HAP-1 (cell line): ENCODE results near the gene BAZ1A.

Experiments used
- DNase-seq, 2 experiments: peaks; one replicate each; pipeline ENCODE4 v3.0.0-alpha.2; 2016 to 2020; ENCODE audit warnings: low spot score in 2 of 2
- H3K27me3 ChIP-seq: fragments of 250-450 bp; sonication (Bioruptor Pico); 2 replicates; pipeline ENCODE4 v1.5.1; 2020; ENCODE audit warnings: low read depth, mild to moderate bottlenecking, moderate library complexity
- H3K36me3 ChIP-seq: fragments of 250-450 bp; sonication (Bioruptor Pico); replicated peaks from 2 replicates; pipeline ENCODE4 v1.5.1; 2020; ENCODE audit warnings: mild to moderate bottlenecking
- H3K4me1 ChIP-seq: fragments of 250-450 bp; sonication (Bioruptor Pico); 2 replicates; pipeline ENCODE4 v1.5.1; 2020; ENCODE audit warnings: mild to moderate bottlenecking
- H3K4me3 ChIP-seq: fragments of 250-450 bp; sonication (Bioruptor Pico); 2 replicates; pipeline ENCODE4 v1.5.1; 2020; ENCODE audit warnings: mild to moderate bottlenecking, moderate library complexity
- H3K9me3 ChIP-seq: fragments of 250-450 bp; sonication (Bioruptor Pico); 2 replicates; pipeline ENCODE4 v1.5.1; 2020; ENCODE audit warnings: mild to moderate bottlenecking, moderate library complexity
- in situ Hi-C: fragments of 300-500 bp; cut with MboI; formaldehyde crosslinking; loops from 3 replicates; pipeline ENCODE4 v1.14.3; 2020; ENCODE audit warnings: low sequenced_read_pairs, inconsistent platforms, mixed read lengths

The BAZ1A gene

GRCh38 chr14:34792598-34792997, 82.6 kb downstream of the BAZ1A start:
- H3K9me3 ChIP-seq = no peaks in the 10 kb centered on the region
- H3K27me3 ChIP-seq = no peaks in the 10 kb centered on the region
- no peak overlapping the region for H3K4me3 ChIP-seq
- in situ Hi-C loops = no loop called here
- DNase-seq = no peak
- no peaks in the 10 kb centered on the region for H3K4me1 ChIP-seq
- H3K36me3 ChIP-seq = peaks cover 65% of the 10 kb centered on the region

GRCh38 chr14:34785223-34786006, 89.7 kb downstream of the BAZ1A start:
- H3K27me3 ChIP-seq = no peaks in the 10 kb centered on the region
- no peak overlapping the region for H3K4me3 ChIP-seq
- in situ Hi-C loops = no loop called here
- H3K36me3 ChIP-seq = peaks cover 53% of the 10 kb centered on the region
- H3K4me1 ChIP-seq = no peaks in the 10 kb centered on the region
- DNase-seq = no peak
- no peaks in the 10 kb centered on the region for H3K9me3 ChIP-seq

- DNase-seq = no peak
- no peaks in the 10 kb centered on the region for H3K9me3 ChIP-seq
- in situ Hi-C loops = no loop called here
- H3K4me3 ChIP-seq = no peak overlapping the region
- peaks cover 57% of the 10 kb centered on the region for H3K36me3 ChIP-seq
- no peaks in the 10 kb centered on the region for H3K4me1 ChIP-seq
- no peaks in the 10 kb centered on the region for H3K27me3 ChIP-seq
Observed at GRCh38 chr14:34782031-34782430, 93.1 kb downstream of the BAZ1A start.

DNA sequence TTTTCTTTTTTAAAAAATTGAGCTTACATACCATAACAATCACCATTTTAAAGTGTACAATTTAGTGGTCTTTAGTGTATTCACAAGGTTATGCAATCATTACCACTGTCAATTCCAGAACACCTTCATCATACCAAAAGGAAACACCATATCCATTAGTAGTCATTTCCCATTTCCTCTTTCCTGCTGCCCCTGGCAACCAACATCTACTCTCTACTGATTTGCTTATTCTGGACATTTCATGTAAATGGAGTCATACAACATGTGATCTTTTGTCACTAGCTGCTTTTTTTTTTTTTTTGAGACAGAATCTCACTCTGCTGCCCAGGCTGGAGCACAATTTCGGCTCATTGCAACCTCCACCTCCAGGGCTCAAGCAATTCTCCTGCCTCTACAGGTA, 93.9 kb downstream of the BAZ1A start:
- Histone ChIP-seq H3K27me3 (no peaks in the 10 kb centered on the region), H3K4me3 (no peak overlapping the region), H3K9me3 (no peaks in the 10 kb centered on the region), H3K36me3 (peaks cover 62% of the 10 kb centered on the region), H3K4me1 (no peaks in the 10 kb centered on the region)
- no peak for DNase-seq
- in situ Hi-C loops = no loop called here

- Histone ChIP-seq H3K4me1 (no peaks in the 10 kb centered on the region), H3K36me3 (peaks cover 63% of the 10 kb centered on the region), H3K4me3 (no peak overlapping the region), H3K9me3 (no peaks in the 10 kb centered on the region), H3K27me3 (no peaks in the 10 kb centered on the region)
- no peak for DNase-seq
- in situ Hi-C loops = no loop called here
Observed at GRCh38 chr14:34780646-34781045, 94.5 kb downstream of the BAZ1A start.

GRCh38 chr14:34778744-34779143, 96.4 kb downstream of the BAZ1A start:
- no peak for DNase-seq
- H3K4me1 ChIP-seq = no peaks in the 10 kb centered on the region
- H3K9me3 ChIP-seq = no peaks in the 10 kb centered on the region
- no peak overlapping the region for H3K4me3 ChIP-seq
- H3K36me3 ChIP-seq = peaks cover 54% of the 10 kb centered on the region
- in situ Hi-C loops = no loop called here
- H3K27me3 ChIP-seq = no peaks in the 10 kb centered on the region

DNA sequence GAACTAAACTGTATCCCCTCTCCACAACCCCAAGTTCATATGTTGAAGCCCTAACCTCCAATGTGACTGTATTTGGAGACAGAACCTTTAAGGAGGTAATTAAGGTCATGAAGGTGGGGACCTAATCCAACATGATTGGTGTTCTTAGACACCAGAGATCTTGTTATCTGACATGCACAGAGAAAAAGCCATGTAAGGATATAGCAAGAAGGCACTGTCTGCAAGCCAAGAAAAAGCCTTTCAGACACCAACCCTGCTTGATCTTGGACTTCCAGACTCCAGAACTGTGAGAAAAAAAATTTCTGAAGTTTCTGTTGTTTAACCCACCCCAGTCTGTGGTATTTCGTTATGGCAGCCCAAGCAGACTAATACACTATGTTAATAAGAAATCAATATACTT, 98.5 kb downstream of the BAZ1A start:
- in situ Hi-C loops = no loop called here

DNA sequence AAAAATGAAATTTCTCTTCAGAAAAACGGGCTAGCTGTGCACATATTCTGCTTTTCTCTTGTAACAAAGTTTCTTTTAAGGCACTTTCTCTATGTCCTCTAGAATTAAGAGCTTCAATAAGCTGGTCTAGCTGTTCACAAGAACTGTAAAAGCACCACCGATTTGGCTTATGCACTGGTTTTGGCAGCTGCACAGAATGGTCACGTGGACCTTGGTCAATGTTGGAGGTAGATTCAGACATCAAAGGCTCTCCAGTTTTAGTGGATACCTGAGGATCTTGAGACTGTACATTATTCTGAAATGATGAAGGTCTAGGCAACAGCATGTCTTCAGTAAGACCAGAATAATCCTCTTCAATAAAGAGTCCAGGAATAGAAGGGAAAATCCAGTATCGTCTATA, 99.2 kb downstream of the BAZ1A start:
- Histone ChIP-seq H3K4me3 (no peak overlapping the region), H3K27me3 (no peaks in the 10 kb centered on the region), H3K36me3 (peaks cover 43% of the 10 kb centered on the region), H3K4me1 (peaks cover 2% of the 10 kb centered on the region; the same call in 1 of the 2 replicates), H3K9me3 (no peaks in the 10 kb centered on the region)
- no peak for DNase-seq
- in situ Hi-C loops = no loop called here

More for the DNA sequence above, 98.5 kb downstream of the BAZ1A start:
- H3K27me3 ChIP-seq = no peaks in the 10 kb centered on the region
- peaks cover 42% of the 10 kb centered on the region for H3K36me3 ChIP-seq
- H3K9me3 ChIP-seq = no peaks in the 10 kb centered on the region
- no peaks in the 10 kb centered on the region for H3K4me1 ChIP-seq
- no peak for DNase-seq
- no peak overlapping the region for H3K4me3 ChIP-seq

DNA sequence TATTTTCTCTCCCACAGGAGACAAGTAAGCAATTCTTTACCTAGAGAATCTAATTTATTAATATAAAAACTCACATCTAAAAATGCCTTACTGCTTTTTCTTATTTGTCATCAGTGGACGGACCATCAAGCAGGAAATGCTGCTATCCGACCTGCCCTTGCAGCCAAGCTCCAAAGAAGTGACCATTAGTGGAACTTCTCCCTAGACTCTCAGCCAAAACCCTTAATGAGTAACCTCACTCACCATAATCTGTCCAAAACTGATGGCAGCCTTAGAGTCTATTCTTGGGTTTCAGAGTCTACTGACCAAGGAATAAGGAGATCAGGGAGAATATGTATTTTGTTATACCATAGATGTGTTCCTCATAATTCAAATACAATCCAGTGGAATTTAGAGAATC, 99.8 kb downstream of the BAZ1A start:
- H3K9me3 ChIP-seq = no peaks in the 10 kb centered on the region
- no peak for DNase-seq
- H3K4me1 ChIP-seq = peaks cover 2% of the 10 kb centered on the region; the same call in 1 of the 2 replicates
- no peak overlapping the region for H3K4me3 ChIP-seq
- H3K36me3 ChIP-seq = peaks cover 42% of the 10 kb centered on the region
- no peaks in the 10 kb centered on the region for H3K27me3 ChIP-seq
- in situ Hi-C loops = no loop called here

DNA sequence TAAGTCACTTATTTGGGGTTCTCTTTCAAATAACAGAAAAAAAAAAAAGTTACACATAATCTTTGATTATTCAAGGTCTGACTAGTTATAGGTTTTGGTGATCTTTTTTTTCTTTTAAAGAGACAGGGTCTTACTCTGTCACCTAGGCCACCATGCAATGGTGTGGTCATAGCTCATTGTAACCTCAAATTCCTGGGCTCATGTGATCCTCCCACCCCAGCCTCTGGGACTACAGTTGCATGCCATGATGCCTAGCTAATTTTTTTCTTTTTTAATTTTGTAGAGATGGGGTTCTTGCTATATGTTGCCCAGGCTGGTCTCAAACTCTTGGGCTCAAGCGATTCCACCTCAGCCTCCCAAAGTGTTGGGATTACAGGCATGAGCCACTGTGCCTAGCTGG, 104.3 kb downstream of the BAZ1A start:
- in situ Hi-C loops = no loop called here
- no peaks in the 10 kb centered on the region for H3K9me3 ChIP-seq

DNA sequence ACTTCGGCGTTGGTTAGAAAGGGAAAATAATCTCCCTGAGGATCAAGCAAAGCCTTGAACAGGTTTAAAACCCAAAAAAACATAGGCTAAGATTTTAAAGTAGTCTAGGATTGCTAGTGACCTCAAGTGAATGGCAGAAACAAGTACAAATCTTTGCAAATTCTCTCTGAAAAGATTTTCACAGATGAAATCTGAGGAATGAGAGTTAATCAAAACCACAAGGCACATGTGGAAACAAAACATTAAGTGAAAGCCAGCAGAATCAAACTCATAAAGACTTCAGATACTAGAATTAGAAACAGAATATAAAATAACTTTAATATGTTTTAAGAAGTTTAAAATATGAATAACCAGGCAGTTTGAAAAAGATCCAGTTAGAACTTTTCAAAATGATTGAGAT, 108.6 kb downstream of the BAZ1A start:
- peaks cover 2% of the 10 kb centered on the region; the same call in 1 of the 2 replicates for H3K4me1 ChIP-seq
- H3K4me3 ChIP-seq = no peak overlapping the region
- in situ Hi-C loops = no loop called here
- no peaks in the 10 kb centered on the region for H3K27me3 ChIP-seq
- H3K36me3 ChIP-seq = peaks cover 53% of the 10 kb centered on the region
- no peaks in the 10 kb centered on the region for H3K9me3 ChIP-seq
- no peak for DNase-seq

More for the DNA sequence above, 104.3 kb downstream of the BAZ1A start:
- Histone ChIP-seq H3K27me3 (no peaks in the 10 kb centered on the region), H3K4me1 (peaks cover 2% of the 10 kb centered on the region; the same call in 1 of the 2 replicates), H3K4me3 (no peak overlapping the region), H3K36me3 (peaks cover 32% of the 10 kb centered on the region)
- DNase-seq = no peak

DNA sequence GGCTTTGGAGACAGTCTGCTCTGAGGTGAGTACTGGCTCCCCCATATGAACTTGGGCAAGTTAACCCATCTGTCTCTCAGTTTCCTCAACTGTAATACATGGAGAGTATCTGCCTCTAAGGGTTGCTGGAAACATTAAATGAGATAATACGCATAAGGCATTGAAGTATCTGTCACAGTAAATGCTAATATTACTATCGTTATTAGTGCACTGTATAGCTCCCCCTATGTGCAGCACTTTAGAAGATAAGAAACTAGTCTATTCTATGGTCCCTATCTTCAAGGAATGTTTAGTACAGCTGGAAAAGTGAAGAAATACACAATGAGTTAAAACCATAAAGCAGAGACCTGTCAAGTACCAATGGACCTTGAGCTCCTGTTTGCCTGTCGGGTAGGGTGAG, 109.1 kb downstream of the BAZ1A start:
- in situ Hi-C loops = no loop called here

GRCh38 chr14:34755215-34755614, 119.9 kb downstream of the BAZ1A start:
- H3K9me3 ChIP-seq = no peaks in the 10 kb centered on the region
- DNase-seq = no peak
- in situ Hi-C loops = no loop called here
- H3K27me3 ChIP-seq = no peaks in the 10 kb centered on the region
- no peak overlapping the region for H3K4me3 ChIP-seq
- peaks cover 39% of the 10 kb centered on the region for H3K36me3 ChIP-seq
- H3K4me1 ChIP-seq = no peaks in the 10 kb centered on the region

More for the DNA sequence above, 109.1 kb downstream of the BAZ1A start:
- Histone ChIP-seq H3K27me3 (no peaks in the 10 kb centered on the region), H3K4me3 (no peak overlapping the region), H3K9me3 (no peaks in the 10 kb centered on the region), H3K4me1 (no peaks in the 10 kb centered on the region), H3K36me3 (peaks cover 54% of the 10 kb centered on the region)
- DNase-seq = no peak

- no peaks in the 10 kb centered on the region for H3K9me3 ChIP-seq
- H3K36me3 ChIP-seq = peaks cover 34% of the 10 kb centered on the region
- DNase-seq = no peak
- H3K4me3 ChIP-seq = no peak overlapping the region
- no peaks in the 10 kb centered on the region for H3K4me1 ChIP-seq
- in situ Hi-C loops = no loop called here
- no peaks in the 10 kb centered on the region for H3K27me3 ChIP-seq
Observed at GRCh38 chr14:34754687-34755086, 120.5 kb downstream of the BAZ1A start.

DNA sequence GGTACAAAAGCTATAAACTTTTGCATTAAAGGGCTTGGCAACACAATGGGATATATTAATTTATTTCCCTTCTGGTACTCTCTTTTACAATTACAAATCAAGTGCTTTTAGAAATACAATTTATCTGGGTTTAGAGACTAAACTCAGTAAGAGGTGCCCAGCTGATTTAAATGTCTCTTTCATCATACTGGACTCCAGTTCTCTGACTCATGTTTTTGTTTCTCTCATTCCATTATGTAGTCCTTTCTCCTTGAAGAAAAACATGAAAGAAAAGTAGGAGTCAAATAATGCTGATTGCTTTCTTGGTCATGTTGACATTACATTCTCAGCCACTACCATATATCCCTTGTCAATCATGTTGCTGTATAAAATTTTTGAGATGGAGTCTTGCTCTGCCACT, 124.5 kb downstream of the BAZ1A start:
- in situ Hi-C loops = no loop called here
- no peaks in the 10 kb centered on the region for H3K4me1 ChIP-seq
- H3K27me3 ChIP-seq = no peaks in the 10 kb centered on the region
- H3K9me3 ChIP-seq = no peaks in the 10 kb centered on the region
- DNase-seq = no peak
- peaks cover 15% of the 10 kb centered on the region for H3K36me3 ChIP-seq
- no peak overlapping the region for H3K4me3 ChIP-seq
